Thyroid gland (tissue), 4 donors: Measurements from ENCODE around the gene MAPRE2.

ENCODE experiments used
- POLR2A ChIP-seq, 2 donors: fragments of 450-650 bp; IDR thresholded peaks; one replicate each; pipeline ENCODE4 v1.6.1; 2017; ENCODE audit warnings: antibody characterized with exemption in 2 of 2, mild to moderate bottlenecking in 2 of 2, moderate library complexity in 1 of 2
- TF ChIP-seq, protein P1 (sequence below), 6 experiments: fragments of 200-600 bp in 3 of 6; fragments of 450-650 bp in 3 of 6; sonication (generic) in 3 of 6; IDR thresholded peaks; one replicate each; pipeline ENCODE4 v1.5.1; 2016 to 2019; ENCODE audit warnings: antibody characterized with exemption in 6 of 6, mild to moderate bottlenecking in 2 of 6, inconsistent platforms in 1 of 6, moderate library complexity in 1 of 6

DNA sequence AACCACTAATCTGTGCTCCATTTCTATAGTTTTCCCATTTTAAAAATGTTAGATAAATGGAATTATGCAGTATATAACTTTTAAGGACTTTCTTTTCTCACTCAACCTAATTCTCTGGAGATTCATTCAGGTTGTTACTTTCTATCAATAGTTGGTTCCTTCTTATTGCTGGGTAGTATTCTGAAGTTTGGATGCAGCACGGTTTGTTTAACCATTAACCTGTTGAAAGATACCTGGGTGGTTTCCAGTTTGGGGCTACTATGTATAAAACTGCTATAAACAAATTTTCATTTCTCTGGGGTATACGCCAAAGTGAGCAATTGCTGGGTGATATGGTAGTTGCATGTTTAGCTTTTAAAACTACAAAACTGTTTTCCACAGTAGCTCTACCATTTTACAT, 39.1 kb upstream of the MAPRE2 start:
- TF ChIP-seq, protein P1, sequence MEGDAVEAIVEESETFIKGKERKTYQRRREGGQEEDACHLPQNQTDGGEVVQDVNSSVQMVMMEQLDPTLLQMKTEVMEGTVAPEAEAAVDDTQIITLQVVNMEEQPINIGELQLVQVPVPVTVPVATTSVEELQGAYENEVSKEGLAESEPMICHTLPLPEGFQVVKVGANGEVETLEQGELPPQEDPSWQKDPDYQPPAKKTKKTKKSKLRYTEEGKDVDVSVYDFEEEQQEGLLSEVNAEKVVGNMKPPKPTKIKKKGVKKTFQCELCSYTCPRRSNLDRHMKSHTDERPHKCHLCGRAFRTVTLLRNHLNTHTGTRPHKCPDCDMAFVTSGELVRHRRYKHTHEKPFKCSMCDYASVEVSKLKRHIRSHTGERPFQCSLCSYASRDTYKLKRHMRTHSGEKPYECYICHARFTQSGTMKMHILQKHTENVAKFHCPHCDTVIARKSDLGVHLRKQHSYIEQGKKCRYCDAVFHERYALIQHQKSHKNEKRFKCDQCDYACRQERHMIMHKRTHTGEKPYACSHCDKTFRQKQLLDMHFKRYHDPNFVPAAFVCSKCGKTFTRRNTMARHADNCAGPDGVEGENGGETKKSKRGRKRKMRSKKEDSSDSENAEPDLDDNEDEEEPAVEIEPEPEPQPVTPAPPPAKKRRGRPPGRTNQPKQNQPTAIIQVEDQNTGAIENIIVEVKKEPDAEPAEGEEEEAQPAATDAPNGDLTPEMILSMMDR (IDR thresholded peaks at IDR 0.05): no peak
- TF ChIP-seq POLR2A (IDR thresholded peaks at IDR 0.05): no peak
